ENCODE data around the gene CRISPLD2. TPM values are rescaled to one million over a fixed set of nuclear protein-coding genes. Genes with fewer than 3 reads are reported as not detected.
A peak's percentile ranks its signal among the peaks of the same experiment; 100 is the strongest.

CRISPLD2 gene
- total and polyA plus RNA-seq, 10 of the 15 experiments (the other 5 are each of a cell fraction or from before 2014, with no cell fraction given) = 0.03 to 0.30 (median 0.08) TPM; not detected in 5

- no peaks in the 10 kb centered on the region for H3K36me3 ChIP-seq (ENCODE audit: control insufficient read depth in 2 of 2, insufficient read depth in 2 of 2, low read length in 1 of 2)
- FAIRE-seq (no peak), ATAC-seq (no peak), DNase-seq (ENCODE audit: low read depth, low spot score) (no peak)
- no peak overlapping the region for H2AFZ ChIP-seq (ENCODE audit: control insufficient read depth, low read depth, low read length)
- TF ChIP-seq KDM1A (IDR thresholded peaks at IDR 0.05; ENCODE audit: borderline replicate concordance) = no peak
- SMC1A ChIA-PET (ENCODE audit: uncharacterized antibody, unreplicated experiment) = no interaction called here
- WGBS (ENCODE audit: insufficient coverage, insufficient replicate concordance, low lambda C conversion rate, missing lambda C conversion rate) = 52% methylated on average over 9 of the region's 9 CpGs
- RAD21 ChIA-PET (ENCODE audit: unreplicated experiment) = no interaction called here
- peaks cover 8 to 11% of the 10 kb centered on the region in 2 experiments; a peak in 3 of 4 replicates for H3K27me3 ChIP-seq (replicated peaks in 1 of 2; ENCODE audit: control insufficient read depth in 2 of 2, insufficient read depth in 2 of 2, low read length in 1 of 2)
- no peaks in the 10 kb centered on the region for H3K4me1 ChIP-seq (ENCODE audit: control insufficient read depth, insufficient read depth, low read length)
- no peak overlapping the region for H3K4me2 ChIP-seq (ENCODE audit: control insufficient read depth, insufficient read depth)
- H3K79me2 ChIP-seq (ENCODE audit: control insufficient read depth, insufficient read depth, low read length) = no peaks in the 10 kb centered on the region
- in situ Hi-C loops (cut with MboI) = no loop called here
- no peaks in the 10 kb centered on the region; the same call in 2 of the 3 replicates for H3K9me3 ChIP-seq (replicated peaks; ENCODE audit: control insufficient read depth, insufficient read depth, low read length)
- POLR2A ChIA-PET = no interaction called here
- H4K20me1 ChIP-seq (ENCODE audit: control insufficient read depth, insufficient read depth) = no peaks in the 10 kb centered on the region
- H3K9ac ChIP-seq (ENCODE audit: control insufficient read depth, insufficient read depth, low read length) = no peak overlapping the region
- no TSS peak for BruUV-seq (replicated peaks)
- H3K4me3 ChIP-seq = no peak overlapping the region
- CTCF ChIA-PET = interaction anchor here (1.0 to 1.2 kb wide), 2 partner anchors 16 to 66 kb away, joined by 3 read pairs; no protein-coding TSS in a partner anchor
- intact Hi-C loops (cut with micrococcal nuclease; ENCODE audit: unreplicated experiment) = no loop called here
- no peak overlapping the region for H3K27ac ChIP-seq (ENCODE audit: control insufficient read depth, insufficient read depth)
Observed at GRCh38 chr16:84821179-84821578, 1.4 kb downstream of the CRISPLD2 start.

GRCh38 chr16:84821728-84822689, 2.2 kb downstream of the CRISPLD2 start:
- FAIRE-seq (no peak), ATAC-seq (no peak), DNase-seq (ENCODE audit: low read depth, low spot score) (no peak)
- POLR2A ChIA-PET = no interaction called here
- intact Hi-C loops (cut with micrococcal nuclease; ENCODE audit: unreplicated experiment) = no loop called here
- Histone ChIP-seq H3K9me3 (replicated peaks; ENCODE audit: control insufficient read depth, insufficient read depth, low read length) (no peaks in the 10 kb centered on the region; the same call in 2 of the 3 replicates), H3K27ac (ENCODE audit: control insufficient read depth, insufficient read depth) (no peak overlapping the region), H4K20me1 (ENCODE audit: control insufficient read depth, insufficient read depth) (no peaks in the 10 kb centered on the region), H3K4me3 (no peak overlapping the region), H3K36me3 (ENCODE audit: control insufficient read depth in 2 of 2, insufficient read depth in 2 of 2, low read length in 1 of 2) (no peaks in the 10 kb centered on the region), H2AFZ (ENCODE audit: control insufficient read depth, low read depth, low read length) (no peak overlapping the region), H3K4me1 (ENCODE audit: control insufficient read depth, insufficient read depth, low read length) (no peaks in the 10 kb centered on the region), H3K27me3 (replicated peaks in 1 of 2; ENCODE audit: control insufficient read depth in 2 of 2, insufficient read depth in 2 of 2, low read length in 1 of 2) (peaks cover 8 to 11% of the 10 kb centered on the region in 2 experiments; a peak in 3 of 4 replicates), H3K4me2 (ENCODE audit: control insufficient read depth, insufficient read depth) (no peak overlapping the region), H3K79me2 (ENCODE audit: control insufficient read depth, insufficient read depth, low read length) (no peaks in the 10 kb centered on the region), H3K9ac (ENCODE audit: control insufficient read depth, insufficient read depth, low read length) (no peak overlapping the region)
- 27% methylated on average over 13 of the region's 13 CpGs for WGBS (ENCODE audit: insufficient coverage, insufficient replicate concordance, low lambda C conversion rate, missing lambda C conversion rate)
- RAD21 ChIA-PET (ENCODE audit: unreplicated experiment) = no interaction called here
- BruUV-seq (replicated peaks) = no TSS peak
- CTCF ChIA-PET = interaction anchor here (1.0 kb wide), 1 partner anchor 66 kb away, joined by 3 read pairs; no protein-coding TSS in a partner anchor
- SMC1A ChIA-PET (ENCODE audit: uncharacterized antibody, unreplicated experiment) = no interaction called here
- in situ Hi-C loops (cut with MboI) = no loop called here
- TF ChIP-seq BACH1 (IDR thresholded peaks at IDR 0.05; ENCODE audit: borderline replicate concordance) = no peak
- TF ChIP-seq NR2F1 (conservative IDR thresholded peaks at IDR 0.05) = peak; percentile 61; the same call in 1 of the 2 replicates
- no peak for TF ChIP-seq SMAD1 (IDR thresholded peaks at IDR 0.05; ENCODE audit: low read depth, partially characterized antibody)
- no peak for TF ChIP-seq SUPT20H (IDR thresholded peaks at IDR 0.05; ENCODE audit: borderline replicate concordance, control insufficient read depth, low read depth, low read length)
- TF ChIP-seq, protein P1, sequence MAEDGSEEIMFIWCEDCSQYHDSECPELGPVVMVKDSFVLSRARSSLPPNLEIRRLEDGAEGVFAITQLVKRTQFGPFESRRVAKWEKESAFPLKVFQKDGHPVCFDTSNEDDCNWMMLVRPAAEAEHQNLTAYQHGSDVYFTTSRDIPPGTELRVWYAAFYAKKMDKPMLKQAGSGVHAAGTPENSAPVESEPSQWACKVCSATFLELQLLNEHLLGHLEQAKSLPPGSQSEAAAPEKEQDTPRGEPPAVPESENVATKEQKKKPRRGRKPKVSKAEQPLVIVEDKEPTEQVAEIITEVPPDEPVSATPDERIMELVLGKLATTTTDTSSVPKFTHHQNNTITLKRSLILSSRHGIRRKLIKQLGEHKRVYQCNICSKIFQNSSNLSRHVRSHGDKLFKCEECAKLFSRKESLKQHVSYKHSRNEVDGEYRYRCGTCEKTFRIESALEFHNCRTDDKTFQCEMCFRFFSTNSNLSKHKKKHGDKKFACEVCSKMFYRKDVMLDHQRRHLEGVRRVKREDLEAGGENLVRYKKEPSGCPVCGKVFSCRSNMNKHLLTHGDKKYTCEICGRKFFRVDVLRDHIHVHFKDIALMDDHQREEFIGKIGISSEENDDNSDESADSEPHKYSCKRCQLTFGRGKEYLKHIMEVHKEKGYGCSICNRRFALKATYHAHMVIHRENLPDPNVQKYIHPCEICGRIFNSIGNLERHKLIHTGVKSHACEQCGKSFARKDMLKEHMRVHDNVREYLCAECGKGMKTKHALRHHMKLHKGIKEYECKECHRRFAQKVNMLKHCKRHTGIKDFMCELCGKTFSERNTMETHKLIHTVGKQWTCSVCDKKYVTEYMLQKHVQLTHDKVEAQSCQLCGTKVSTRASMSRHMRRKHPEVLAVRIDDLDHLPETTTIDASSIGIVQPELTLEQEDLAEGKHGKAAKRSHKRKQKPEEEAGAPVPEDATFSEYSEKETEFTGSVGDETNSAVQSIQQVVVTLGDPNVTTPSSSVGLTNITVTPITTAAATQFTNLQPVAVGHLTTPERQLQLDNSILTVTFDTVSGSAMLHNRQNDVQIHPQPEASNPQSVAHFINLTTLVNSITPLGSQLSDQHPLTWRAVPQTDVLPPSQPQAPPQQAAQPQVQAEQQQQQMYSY (CRISPR knock-in tag; IDR thresholded peaks at IDR 0.05) = no peak
- TF ChIP-seq ZNF592 (IDR thresholded peaks at IDR 0.05) = no peak

All from GM12878 (cell line).